ENCODE results near the gene SRSF10.
"Not testable (repeated sequence)": the region's sequence is repeated elsewhere in the genome, so short reads cannot be mapped to it uniquely, and the experiment has no call there.

The SRSF10 gene

GRCh38 chr1:23997812-23998211, 17.7 kb upstream of the SRSF10 start:
- no peak for DNase-seq (ENCODE audit: low read depth)

GRCh38 chr1:23996700-23997229, 16.6 kb upstream of the SRSF10 start:
- no peak for DNase-seq (ENCODE audit: low read depth)

GRCh38 chr1:23995431-23995837, 15.3 kb upstream of the SRSF10 start:
- no peak for DNase-seq (ENCODE audit: low read depth)

- not testable (repeated sequence) for DNase-seq (ENCODE audit: low read depth)
Observed at GRCh38 chr1:23992011-23992410, 11.9 kb upstream of the SRSF10 start.

- DNase-seq (ENCODE audit: low read depth), result no peak
Observed at GRCh38 chr1:23989263-23989662, 9.1 kb upstream of the SRSF10 start.

- DNase-seq (ENCODE audit: low read depth), result not testable (repeated sequence)
Observed at GRCh38 chr1:23987038-23987437, 6.9 kb upstream of the SRSF10 start.

- DNase-seq (ENCODE audit: low read depth), result no peak
Observed at GRCh38 chr1:23984417-23985186, 4.5 kb upstream of the SRSF10 start.

- DNase-seq (ENCODE audit: low read depth), result peak; percentile 34
Observed at GRCh38 chr1:23980728-23981070, 572 bp upstream of the SRSF10 start.

GRCh38 chr1:23979387-23979880, 693 bp downstream of the SRSF10 start:
- no peak for DNase-seq (ENCODE audit: low read depth)

- no peak for DNase-seq (ENCODE audit: low read depth)
Observed at GRCh38 chr1:23978805-23979204, 1.3 kb downstream of the SRSF10 start.

- no peak for DNase-seq (ENCODE audit: low read depth)
Observed at GRCh38 chr1:23977854-23978191, 2.3 kb downstream of the SRSF10 start.

- no peak for DNase-seq (ENCODE audit: low read depth)
Observed at GRCh38 chr1:23977187-23977853, 2.8 kb downstream of the SRSF10 start.

GRCh38 chr1:23967871-23968270, 12.3 kb downstream of the SRSF10 start:
- DNase-seq (ENCODE audit: low read depth), result no peak

- DNase-seq (ENCODE audit: low read depth), result no peak
Observed at GRCh38 chr1:23966973-23967493, 13.1 kb downstream of the SRSF10 start.

- DNase-seq (ENCODE audit: low read depth), result no peak
Observed at GRCh38 chr1:23964790-23965740, 15.1 kb downstream of the SRSF10 start.

- no peak for DNase-seq (ENCODE audit: low read depth)
Observed at GRCh38 chr1:23964235-23964668, 15.9 kb downstream of the SRSF10 start.

- DNase-seq (ENCODE audit: low read depth), result no peak
Observed at GRCh38 chr1:23963617-23964234, 16.4 kb downstream of the SRSF10 start.

GRCh38 chr1:23960291-23961020, 19.7 kb downstream of the SRSF10 start:
- no peak for DNase-seq (ENCODE audit: low read depth)

GRCh38 chr1:23959461-23960290, 20.5 kb downstream of the SRSF10 start, which contains the start of gene PNRC2:
Gene PNRC2, plus strand, starts transcription at chr1:23959828. Its CDS starts 1,630 bp downstream, at chr1:23961458.
- DNase-seq (ENCODE audit: low read depth), result peak; percentile 93
